GM19023 (cell line): ENCODE results near the gene ACSS1.

Experiments used
- ATAC-seq: cut with Tn5 transposase; IDR thresholded peaks from one replicate; pipeline ENCODE4 v1.9.1; 2021; ENCODE audit warnings: mild to moderate bottlenecking, moderate library complexity; ENCODE audit not compliant: unreplicated experiment

The ACSS1 gene

GRCh38 chr20:25058051-25058846 is at the start of gene ACSS1:
Gene ACSS1, minus strand, starts transcription at chr20:25058139. Its CDS starts 37 bp downstream, at chr20:25058102.
- ATAC-seq, result peak; percentile 64

- no peak for ATAC-seq
Observed at GRCh38 chr20:25103526-25103925, 45.6 kb upstream of the ACSS1 start.

- no peak for ATAC-seq
Observed at GRCh38 chr20:25100914-25101313, 43.0 kb upstream of the ACSS1 start.

GRCh38 chr20:25099601-25100140 is 41.7 kb upstream of the ACSS1 start:
- ATAC-seq, result no peak

GRCh38 chr20:25097498-25097897 is 39.6 kb upstream of the ACSS1 start:
- ATAC-seq, result no peak

- no peak for ATAC-seq
Observed at GRCh38 chr20:25090492-25091429, 32.8 kb upstream of the ACSS1 start.

- no peak for ATAC-seq
Observed at GRCh38 chr20:25089662-25090061, 31.7 kb upstream of the ACSS1 start.

- ATAC-seq, result no peak
Observed at GRCh38 chr20:25089096-25089495, 31.2 kb upstream of the ACSS1 start.

GRCh38 chr20:25088267-25088666 is 30.3 kb upstream of the ACSS1 start:
- no peak for ATAC-seq

- no peak for ATAC-seq
Observed at GRCh38 chr20:25087186-25087929, 29.4 kb upstream of the ACSS1 start.

- ATAC-seq, result no peak
Observed at GRCh38 chr20:25085756-25086495, 28.0 kb upstream of the ACSS1 start.

GRCh38 chr20:25084626-25085187 is 26.8 kb upstream of the ACSS1 start:
- no peak for ATAC-seq

- ATAC-seq, result no peak
Observed at GRCh38 chr20:25083773-25084625, 26.1 kb upstream of the ACSS1 start.

GRCh38 chr20:25083141-25083772 is 25.3 kb upstream of the ACSS1 start:
- ATAC-seq, result no peak

- no peak for ATAC-seq
Observed at GRCh38 chr20:25082498-25082873, 24.5 kb upstream of the ACSS1 start.

GRCh38 chr20:25081730-25082497 is 24.0 kb upstream of the ACSS1 start, which contains the start of gene VSX1:
Gene VSX1, minus strand, starts transcription at chr20:25082141. Its CDS starts 45 bp downstream, at chr20:25082096.
- no peak for ATAC-seq

- ATAC-seq, result no peak
Observed at GRCh38 chr20:25081065-25081729, 23.3 kb upstream of the ACSS1 start.
